DOHH2 (cell line): ENCODE results near the gene FLT3LG.

ENCODE experiments used
- EZH2phosphoT487 ChIP-seq: fragments of 200-600 bp; sonication (generic); IDR thresholded peaks from 2 replicates; pipeline ENCODE4 v1.6.1; 2017; ENCODE audit warnings: borderline replicate concordance, mild to moderate bottlenecking, antibody characterized with exemption, low read length, moderate library complexity, mixed read lengths
- TF ChIP-seq, protein P1 (sequence below): fragments of 200-600 bp; sonication (generic); IDR thresholded peaks from one replicate; pipeline ENCODE4 v1.5.1; 2014; ENCODE audit warnings: antibody characterized with exemption, mild to moderate bottlenecking, low read depth, low read length; ENCODE audit not compliant: poor library complexity, severe bottlenecking

DNA sequence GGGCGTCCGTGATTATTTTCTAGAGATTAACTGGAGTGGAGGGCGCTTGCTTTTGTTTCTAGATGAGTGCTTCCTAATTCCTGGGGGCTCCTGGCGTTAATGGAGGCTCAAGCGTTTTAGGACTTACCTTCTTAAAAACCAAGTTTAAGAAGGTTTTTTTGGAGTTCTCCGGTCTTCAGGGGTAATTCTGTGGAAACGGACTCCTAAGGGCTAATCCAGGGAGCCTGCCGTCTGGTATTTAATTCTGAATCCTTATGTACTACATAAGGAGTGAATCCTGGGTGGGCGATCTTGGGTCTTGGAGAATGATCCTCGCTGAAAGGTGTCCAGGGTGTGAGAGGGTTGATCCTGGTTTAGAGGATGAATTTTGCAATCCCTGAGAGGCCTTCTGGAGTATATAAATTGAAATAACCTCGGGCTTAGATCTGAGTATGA lies 22.6 kb downstream of the FLT3LG start:
- TF ChIP-seq, protein P1, sequence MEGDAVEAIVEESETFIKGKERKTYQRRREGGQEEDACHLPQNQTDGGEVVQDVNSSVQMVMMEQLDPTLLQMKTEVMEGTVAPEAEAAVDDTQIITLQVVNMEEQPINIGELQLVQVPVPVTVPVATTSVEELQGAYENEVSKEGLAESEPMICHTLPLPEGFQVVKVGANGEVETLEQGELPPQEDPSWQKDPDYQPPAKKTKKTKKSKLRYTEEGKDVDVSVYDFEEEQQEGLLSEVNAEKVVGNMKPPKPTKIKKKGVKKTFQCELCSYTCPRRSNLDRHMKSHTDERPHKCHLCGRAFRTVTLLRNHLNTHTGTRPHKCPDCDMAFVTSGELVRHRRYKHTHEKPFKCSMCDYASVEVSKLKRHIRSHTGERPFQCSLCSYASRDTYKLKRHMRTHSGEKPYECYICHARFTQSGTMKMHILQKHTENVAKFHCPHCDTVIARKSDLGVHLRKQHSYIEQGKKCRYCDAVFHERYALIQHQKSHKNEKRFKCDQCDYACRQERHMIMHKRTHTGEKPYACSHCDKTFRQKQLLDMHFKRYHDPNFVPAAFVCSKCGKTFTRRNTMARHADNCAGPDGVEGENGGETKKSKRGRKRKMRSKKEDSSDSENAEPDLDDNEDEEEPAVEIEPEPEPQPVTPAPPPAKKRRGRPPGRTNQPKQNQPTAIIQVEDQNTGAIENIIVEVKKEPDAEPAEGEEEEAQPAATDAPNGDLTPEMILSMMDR: no peak
- TF ChIP-seq EZH2phosphoT487: no peak
